ENCODE results near the gene PRND. TPM values are rescaled to one million over a fixed set of nuclear protein-coding genes. Genes with fewer than 3 reads are reported as not detected.
"Not testable (repeated sequence)": the region's sequence is repeated elsewhere in the genome, so short reads cannot be mapped to it uniquely, and the experiment has no call there.

Gene PRND
- total RNA-seq, 1 donor from 2014 or later: 25.6 TPM

GRCh38 chr20:4772132-4772531 lies 50.4 kb downstream of the PRND start:
- Histone ChIP-seq H3K9me3 (ENCODE audit: control insufficient read depth in 3 of 3, low read length in 3 of 3) (peaks cover 0 to 5% (median 0%) of the 10 kb centered on the region in 3 donors), H3K27me3 (ENCODE audit: control insufficient read depth in 3 of 3, insufficient read depth in 3 of 3, low read length in 3 of 3) (no peaks in the 10 kb centered on the region), H3K4me3 (ENCODE audit: low read length in 3 of 3) (no peak overlapping the region), H3K36me3 (ENCODE audit: control insufficient read depth in 3 of 3, insufficient read depth in 3 of 3, low read length in 3 of 3) (no peaks in the 10 kb centered on the region), H3K4me1 (ENCODE audit: control insufficient read depth in 3 of 3, insufficient read depth in 3 of 3, low read length in 3 of 3) (peaks cover 0 to 6% (median 0%) of the 10 kb centered on the region in 3 donors), H3K27ac (ENCODE audit: low read depth, low read length) (no peak overlapping the region), H3K9ac (ENCODE audit: low read depth in 1 of 3, low read length in 3 of 3) (no peak overlapping the region)

- H3K4me3 ChIP-seq (ENCODE audit: low read length in 3 of 3); H3K27me3 ChIP-seq (ENCODE audit: control insufficient read depth in 3 of 3, insufficient read depth in 3 of 3, low read length in 3 of 3); H3K27ac ChIP-seq (ENCODE audit: low read depth, low read length); H3K4me1 ChIP-seq (ENCODE audit: control insufficient read depth in 3 of 3, insufficient read depth in 3 of 3, low read length in 3 of 3); H3K9me3 ChIP-seq (ENCODE audit: control insufficient read depth in 3 of 3, low read length in 3 of 3); H3K36me3 ChIP-seq (ENCODE audit: control insufficient read depth in 3 of 3, insufficient read depth in 3 of 3, low read length in 3 of 3); H3K9ac ChIP-seq (ENCODE audit: low read depth in 1 of 3, low read length in 3 of 3): not testable (repeated sequence)
These were observed 51.3 kb downstream of the PRND start for GRCh38 chr20:4773014-4773413.

GRCh38 chr20:4773736-4774135 lies 52.0 kb downstream of the PRND start:
- Histone ChIP-seq H3K9ac (ENCODE audit: low read depth in 1 of 3, low read length in 3 of 3) (no peak overlapping the region), H3K27ac (ENCODE audit: low read depth, low read length) (no peak overlapping the region), H3K4me1 (ENCODE audit: control insufficient read depth in 3 of 3, insufficient read depth in 3 of 3, low read length in 3 of 3) (peaks cover 0 to 6% (median 0%) of the 10 kb centered on the region in 3 donors), H3K4me3 (ENCODE audit: low read length in 3 of 3) (no peak overlapping the region), H3K9me3 (ENCODE audit: control insufficient read depth in 3 of 3, low read length in 3 of 3) (peaks cover 0 to 5% (median 0%) of the 10 kb centered on the region in 3 donors), H3K27me3 (ENCODE audit: control insufficient read depth in 3 of 3, insufficient read depth in 3 of 3, low read length in 3 of 3) (no peaks in the 10 kb centered on the region), H3K36me3 (ENCODE audit: control insufficient read depth in 3 of 3, insufficient read depth in 3 of 3, low read length in 3 of 3) (no peaks in the 10 kb centered on the region)

GRCh38 chr20:4774207-4774606 lies 52.5 kb downstream of the PRND start:
- Histone ChIP-seq H3K9me3 (ENCODE audit: control insufficient read depth in 3 of 3, low read length in 3 of 3) (peaks cover 0 to 5% (median 0%) of the 10 kb centered on the region in 3 donors), H3K9ac (ENCODE audit: low read depth in 1 of 3, low read length in 3 of 3) (no peak overlapping the region), H3K4me1 (ENCODE audit: control insufficient read depth in 3 of 3, insufficient read depth in 3 of 3, low read length in 3 of 3) (peaks cover 0 to 6% (median 0%) of the 10 kb centered on the region in 3 donors), H3K36me3 (ENCODE audit: control insufficient read depth in 3 of 3, insufficient read depth in 3 of 3, low read length in 3 of 3) (no peaks in the 10 kb centered on the region), H3K27ac (ENCODE audit: low read depth, low read length) (no peak overlapping the region), H3K27me3 (ENCODE audit: control insufficient read depth in 3 of 3, insufficient read depth in 3 of 3, low read length in 3 of 3) (no peaks in the 10 kb centered on the region), H3K4me3 (ENCODE audit: low read length in 3 of 3) (no peak overlapping the region)

DNA sequence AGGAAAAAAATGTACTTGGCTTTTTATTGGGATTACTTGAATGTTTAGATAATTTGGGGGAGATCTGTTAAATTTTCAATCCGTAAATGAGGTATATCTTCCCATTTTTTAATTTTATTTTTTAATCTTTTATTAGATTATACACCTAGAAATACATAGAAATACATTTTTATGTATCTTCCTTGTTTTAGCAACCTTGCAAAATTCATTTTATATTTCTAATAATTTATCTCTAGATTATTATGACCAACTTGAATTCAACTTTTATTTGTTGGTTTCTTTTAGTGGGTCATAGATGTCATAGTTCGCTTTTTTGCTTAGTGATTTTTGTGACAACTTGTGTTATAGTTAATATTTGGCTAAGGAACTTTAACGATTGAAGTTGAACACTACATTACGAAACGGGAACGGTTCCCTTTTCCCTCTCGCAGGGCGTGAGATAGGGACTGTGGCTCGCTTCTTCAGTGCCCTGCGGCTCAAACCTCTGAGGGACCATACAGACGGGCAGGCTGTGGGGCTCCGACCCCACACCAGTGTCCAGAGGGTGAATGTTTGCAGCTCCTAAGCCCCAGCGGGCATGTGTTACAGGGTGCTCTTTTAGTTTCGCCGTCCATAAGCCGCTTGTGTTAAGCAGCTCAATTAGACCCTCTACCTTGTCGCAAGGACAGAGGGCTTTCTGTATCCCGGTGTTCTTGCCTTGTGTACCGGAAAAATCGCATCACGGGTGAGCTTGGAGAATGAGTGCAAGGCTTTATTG lies 53.8 kb downstream of the PRND start:
- no peaks in the 10 kb centered on the region for H3K27me3 ChIP-seq (ENCODE audit: control insufficient read depth in 3 of 3, insufficient read depth in 3 of 3, low read length in 3 of 3)
- no peaks in the 10 kb centered on the region for H3K36me3 ChIP-seq (ENCODE audit: control insufficient read depth in 3 of 3, insufficient read depth in 3 of 3, low read length in 3 of 3)
- H3K4me1 ChIP-seq (ENCODE audit: control insufficient read depth in 3 of 3, insufficient read depth in 3 of 3, low read length in 3 of 3): peaks cover 0 to 6% (median 0%) of the 10 kb centered on the region in 3 donors
- no peak overlapping the region for H3K4me3 ChIP-seq (ENCODE audit: low read length in 3 of 3)
- H3K9me3 ChIP-seq (ENCODE audit: control insufficient read depth in 3 of 3, low read length in 3 of 3): peaks cover 0 to 5% (median 0%) of the 10 kb centered on the region in 3 donors
- H3K9ac ChIP-seq (ENCODE audit: low read depth in 1 of 3, low read length in 3 of 3): no peak overlapping the region
- no peak overlapping the region for H3K27ac ChIP-seq (ENCODE audit: low read depth, low read length)

GRCh38 chr20:4776079-4776630 lies 54.4 kb downstream of the PRND start:
- peaks cover 0 to 5% (median 0%) of the 10 kb centered on the region in 3 donors for H3K9me3 ChIP-seq (ENCODE audit: control insufficient read depth in 3 of 3, low read length in 3 of 3)
- no peak overlapping the region for H3K27ac ChIP-seq (ENCODE audit: low read depth, low read length)
- no peak overlapping the region for H3K9ac ChIP-seq (ENCODE audit: low read depth in 1 of 3, low read length in 3 of 3)
- H3K27me3 ChIP-seq (ENCODE audit: control insufficient read depth in 3 of 3, insufficient read depth in 3 of 3, low read length in 3 of 3): no peaks in the 10 kb centered on the region
- no peak overlapping the region for H3K4me3 ChIP-seq (ENCODE audit: low read length in 3 of 3)
- peaks cover 0 to 6% (median 0%) of the 10 kb centered on the region in 3 donors for H3K4me1 ChIP-seq (ENCODE audit: control insufficient read depth in 3 of 3, insufficient read depth in 3 of 3, low read length in 3 of 3)
- H3K36me3 ChIP-seq (ENCODE audit: control insufficient read depth in 3 of 3, insufficient read depth in 3 of 3, low read length in 3 of 3): no peaks in the 10 kb centered on the region

Other genes with a start within 250 kb of the PRND start
- gene PRNP, start 35.5 kb upstream of the PRND start, total RNA-seq: 52.2 TPM
- 41.8 TPM for gene RASSF2, start 101.7 kb downstream of the PRND start, total RNA-seq